Activated CD4-positive, alpha-beta T cell treated with anti-CD3 and anti-CD28 coated beads, Interleukin-2, amount 50 U/mL, for 48 hours (primary cell): Measurements from ENCODE around the gene EMD.
"Not testable (repeated sequence)": the region's sequence is repeated elsewhere in the genome, so short reads cannot be mapped to it uniquely, and the experiment has no call there.

Experiments used
- DNase-seq, 2 experiments: peaks; one replicate each; pipeline ENCODE4 v3.0.0-alpha.2; 2020

The EMD gene

DNA sequence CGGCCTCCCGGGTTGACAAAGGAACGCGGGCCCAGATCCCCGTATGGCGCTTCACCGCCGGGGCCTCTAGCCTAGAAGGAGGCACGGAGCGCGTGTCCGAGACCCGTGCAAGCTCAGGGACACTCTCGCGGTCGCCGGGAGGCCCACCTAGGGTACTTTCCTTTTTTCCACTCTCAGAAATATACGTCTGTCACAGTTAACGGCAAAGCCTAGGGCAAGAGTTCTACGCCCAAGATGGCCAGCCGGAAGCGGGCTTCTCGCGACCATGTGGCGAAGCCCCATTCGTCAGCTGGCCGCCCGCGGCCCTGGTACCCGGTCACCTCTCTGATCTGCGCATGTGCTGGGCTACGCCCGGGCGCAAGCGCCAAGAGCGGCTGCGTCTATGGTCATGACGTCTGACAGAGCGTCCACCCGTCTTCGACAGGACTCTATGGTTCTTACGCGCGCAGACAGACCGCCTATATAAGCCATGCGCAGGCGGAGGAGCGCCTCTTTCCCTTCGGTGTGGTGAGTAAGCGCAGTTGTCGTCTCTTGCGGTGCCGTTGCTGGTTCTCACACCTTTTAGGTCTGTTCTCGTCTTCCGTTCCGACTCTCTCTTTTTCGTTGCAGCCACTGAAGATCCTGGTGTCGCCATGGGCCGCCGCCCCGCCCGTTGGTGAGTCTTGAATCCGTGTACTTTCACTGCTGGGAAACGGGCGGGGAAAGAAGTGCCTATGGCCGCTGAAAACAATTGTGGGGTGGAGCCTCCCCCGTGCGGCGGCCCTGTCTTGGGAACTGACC, 19.0 kb downstream of the EMD start, which contains the start of gene RPL10:
Gene RPL10 (plus strand): TSS at position 490 of the 780 bp plus-strand sequence. CDS start 143 bp downstream, at position 633.
- peak; percentile 84 to 91 for DNase-seq

DNA sequence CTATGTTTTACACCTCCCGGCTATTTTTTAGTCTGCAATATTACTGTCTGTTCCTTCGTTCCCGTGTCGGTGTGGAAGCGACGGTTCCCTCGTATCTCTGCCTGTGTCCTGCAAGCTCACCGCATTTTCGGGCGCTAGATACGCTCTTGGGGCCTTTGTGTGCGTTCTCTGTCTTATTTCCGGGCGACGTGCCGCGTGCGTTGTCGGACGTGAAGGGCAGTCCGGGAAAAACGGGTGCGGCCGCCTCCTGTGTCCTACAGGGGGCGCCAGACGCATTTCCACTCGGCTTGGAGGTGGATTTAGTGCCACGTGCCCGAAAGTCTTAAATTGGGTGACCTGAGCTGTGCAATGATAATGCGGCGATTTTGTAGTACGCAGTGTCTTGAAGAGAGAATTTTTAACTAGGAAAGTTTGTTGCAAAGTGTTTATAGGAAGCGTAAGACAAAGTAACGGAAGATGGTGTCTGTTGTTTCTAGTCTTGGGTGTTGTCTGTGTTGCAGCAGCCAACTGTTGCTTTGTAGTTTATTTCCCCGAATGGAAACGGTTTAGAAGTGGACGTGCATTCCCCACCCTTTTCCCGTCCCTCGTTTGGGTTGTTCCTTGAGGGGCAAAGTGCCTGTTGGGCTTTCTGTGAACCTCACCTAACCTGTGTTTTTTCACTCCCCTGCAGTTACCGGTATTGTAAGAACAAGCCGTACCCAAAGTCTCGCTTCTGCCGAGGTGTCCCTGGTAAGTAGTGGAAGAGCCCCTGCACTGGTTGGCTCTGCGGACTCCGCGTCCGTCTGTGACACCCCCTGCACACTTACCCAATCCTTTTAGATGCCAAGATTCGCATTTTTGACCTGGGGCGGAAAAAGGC, 19.8 kb downstream of the EMD start:
- DNase-seq = peak; percentile 78 to 85

DNA sequence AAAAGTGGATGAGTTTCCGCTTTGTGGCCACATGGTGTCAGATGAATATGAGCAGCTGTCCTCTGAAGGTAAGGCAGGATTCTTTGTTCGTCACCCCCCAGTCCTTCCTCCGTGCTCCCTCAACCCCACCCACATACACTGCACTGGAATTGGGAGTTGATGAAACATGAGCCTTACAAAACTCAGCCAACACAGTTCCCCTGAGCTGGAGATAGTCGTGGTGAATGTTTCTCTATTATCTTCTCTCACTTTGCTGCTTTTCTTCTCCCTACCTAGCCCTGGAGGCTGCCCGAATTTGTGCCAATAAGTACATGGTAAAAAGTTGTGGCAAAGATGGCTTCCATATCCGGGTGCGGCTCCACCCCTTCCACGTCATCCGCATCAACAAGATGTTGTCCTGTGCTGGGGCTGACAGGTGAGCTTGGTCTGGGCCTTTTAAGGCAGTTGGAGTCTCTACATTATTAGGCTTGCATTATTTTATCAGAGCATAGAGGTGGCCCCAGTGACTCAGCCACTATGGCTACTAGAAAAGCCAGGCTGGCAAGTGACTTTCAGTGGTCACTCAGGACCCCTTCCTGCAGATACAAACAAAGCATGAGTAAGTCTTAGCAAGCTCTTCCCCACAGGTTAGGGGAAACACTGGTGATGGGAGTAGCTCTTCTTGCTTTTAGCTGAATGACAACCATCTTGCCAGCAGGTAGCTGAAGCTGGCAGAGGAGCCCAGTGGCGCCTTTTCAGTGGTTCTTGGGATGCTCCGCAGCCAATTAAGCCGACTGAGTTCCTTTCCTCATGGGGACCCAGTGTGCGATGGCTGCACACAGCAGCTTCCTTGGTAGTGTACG, 20.7 kb downstream of the EMD start:
- DNase-seq = peak; percentile 38 to 46

DNA sequence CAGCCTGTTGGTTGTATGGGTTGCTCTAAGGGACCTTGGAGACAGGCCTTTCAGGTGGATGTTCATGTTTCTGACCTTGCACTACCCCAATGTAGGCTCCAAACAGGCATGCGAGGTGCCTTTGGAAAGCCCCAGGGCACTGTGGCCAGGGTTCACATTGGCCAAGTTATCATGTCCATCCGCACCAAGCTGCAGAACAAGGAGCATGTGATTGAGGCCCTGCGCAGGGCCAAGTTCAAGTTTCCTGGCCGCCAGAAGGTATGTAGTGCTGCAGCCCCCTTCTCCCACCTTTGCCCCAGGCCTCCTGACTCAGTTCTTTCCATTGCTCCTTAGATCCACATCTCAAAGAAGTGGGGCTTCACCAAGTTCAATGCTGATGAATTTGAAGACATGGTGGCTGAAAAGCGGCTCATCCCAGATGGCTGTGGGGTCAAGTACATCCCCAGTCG, 21.3 kb downstream of the EMD start:
- DNase-seq = not testable (repeated sequence)

DNA sequence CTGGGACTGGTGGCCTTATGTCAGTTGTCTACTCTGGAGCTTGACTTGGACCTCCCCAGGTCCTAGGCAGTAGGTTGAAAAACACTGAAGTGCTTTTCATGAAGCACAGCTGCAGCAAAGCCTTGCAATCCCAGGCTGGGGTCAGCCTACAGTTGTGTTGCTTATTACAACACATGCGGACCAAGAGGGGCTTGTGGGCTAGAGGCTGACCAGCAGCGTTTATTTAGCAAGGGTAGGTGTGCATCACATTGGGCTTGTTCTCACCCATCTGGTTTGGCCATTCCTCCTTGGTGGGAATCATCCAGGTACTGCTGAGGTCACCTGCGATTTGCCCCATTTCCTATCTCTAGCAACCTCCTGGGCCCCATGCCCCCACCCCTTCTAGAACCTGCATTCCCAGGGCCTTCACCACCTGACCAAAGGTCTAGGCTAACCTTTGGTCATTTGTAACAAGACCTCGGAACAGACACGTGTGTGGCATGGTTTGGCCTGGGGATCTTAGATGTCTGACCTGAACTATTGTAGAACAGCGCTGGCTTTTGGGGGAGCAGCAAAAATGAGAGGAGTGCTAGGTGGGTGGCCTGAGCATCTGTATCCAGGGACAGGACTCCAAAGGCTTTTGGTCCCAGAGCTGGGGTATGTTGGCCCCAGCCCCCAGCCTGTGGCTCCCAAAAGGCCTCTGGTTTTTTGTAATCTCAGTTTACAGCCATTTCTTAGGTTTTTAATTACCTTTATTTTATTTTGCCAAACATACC, 22.1 kb downstream of the EMD start:
- peak; percentile 40 to 41 for DNase-seq

DNA sequence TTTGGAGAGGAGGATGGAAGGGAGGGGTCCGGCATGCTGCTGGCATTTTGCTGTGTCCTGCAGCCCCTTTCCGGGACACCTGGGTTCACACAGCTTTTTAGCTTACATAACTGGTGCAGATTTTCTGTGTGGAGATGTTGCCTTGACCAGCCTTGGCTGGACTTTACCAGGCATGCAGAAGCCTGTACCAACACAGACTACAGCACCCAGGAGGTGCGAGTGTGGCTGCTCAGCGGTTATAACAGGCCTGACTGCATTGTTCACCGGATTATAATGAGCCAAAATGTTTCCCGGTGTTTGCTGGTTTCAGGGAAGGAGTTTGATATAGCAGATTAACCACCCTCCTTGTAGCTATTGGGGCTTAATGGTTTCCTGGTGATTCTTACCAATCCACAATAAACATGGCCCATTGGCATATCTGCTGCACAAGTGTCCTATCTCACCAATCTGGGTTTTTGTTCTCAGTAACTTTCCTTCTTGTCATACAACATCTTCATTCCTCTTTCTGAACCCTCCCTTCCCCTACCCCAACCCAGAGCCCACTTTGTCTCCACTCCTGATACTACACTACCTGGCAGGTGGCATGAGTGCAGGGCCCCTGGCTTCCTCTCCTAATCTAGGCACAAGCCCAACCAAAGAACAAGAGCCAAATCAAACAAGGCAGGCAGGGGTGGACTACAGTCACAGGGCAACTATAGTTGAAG, 23.0 kb downstream of the EMD start:
- peak in 1 of 2 experiments; percentile 16 for DNase-seq

DNA sequence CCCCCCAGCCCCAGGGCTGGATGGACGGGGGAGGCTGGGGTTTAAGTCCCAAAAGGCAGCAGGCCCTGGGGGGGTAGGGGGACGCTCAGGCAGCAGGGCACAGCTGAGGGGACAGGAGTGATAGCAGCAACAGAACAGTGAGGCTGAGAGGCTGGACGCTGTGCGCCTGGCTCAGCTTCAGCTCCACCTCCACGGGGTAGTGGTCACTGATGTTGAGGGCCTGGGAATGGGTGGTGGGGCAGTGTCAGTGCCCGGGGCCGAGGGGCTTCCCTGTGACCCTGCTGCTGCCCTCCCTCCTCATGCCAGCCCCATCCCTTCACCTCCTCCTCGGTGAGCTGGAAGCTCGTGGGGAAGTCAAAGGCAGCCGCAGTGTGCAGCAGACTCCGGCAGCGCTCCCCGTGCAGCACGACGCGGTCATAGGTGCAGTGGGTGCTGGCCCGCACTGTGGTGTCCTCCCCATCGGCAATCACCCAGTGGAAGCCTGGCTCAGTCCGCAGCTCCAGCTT, 23.6 kb downstream of the EMD start:
- no peak for DNase-seq

DNA sequence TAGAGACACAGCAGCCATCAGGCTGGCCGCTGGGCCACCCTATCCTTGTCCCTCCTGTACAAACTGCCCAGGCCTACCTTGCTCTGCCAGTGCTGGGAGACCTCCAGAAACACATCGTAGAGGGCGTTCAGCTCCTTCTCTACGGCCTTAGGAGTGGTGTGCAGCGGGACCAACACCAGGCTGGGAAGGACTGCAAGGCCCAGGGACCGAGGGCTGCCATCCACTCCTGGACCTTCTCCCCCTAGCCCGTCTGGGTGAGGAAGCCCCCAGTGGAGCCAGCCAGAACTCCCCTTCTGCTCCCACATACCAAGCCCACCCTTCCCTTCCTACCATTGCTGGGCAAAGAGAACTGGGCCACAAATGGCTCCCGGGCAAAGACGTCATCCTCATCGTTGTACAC, 24.1 kb downstream of the EMD start:
- DNase-seq = no peak

DNA sequence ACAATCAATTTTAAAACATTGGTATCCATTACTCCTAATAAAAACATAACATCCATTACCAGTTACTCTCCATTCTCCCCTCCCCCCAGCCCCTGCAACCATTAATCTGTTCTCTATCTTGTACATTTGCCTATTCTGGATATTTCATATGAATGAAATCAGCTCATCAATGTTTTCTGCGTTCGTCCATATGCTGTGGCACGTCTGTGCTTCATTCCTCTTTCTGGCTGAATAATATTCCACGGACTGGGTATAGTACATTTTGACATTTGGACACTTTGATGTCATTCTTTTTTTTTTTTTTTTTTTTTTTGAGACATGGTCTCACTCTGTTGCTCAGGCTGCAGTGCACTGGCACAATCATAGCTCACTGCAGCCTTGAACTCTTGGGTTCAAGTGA, 24.8 kb downstream of the EMD start:
- no peak for DNase-seq

DNA sequence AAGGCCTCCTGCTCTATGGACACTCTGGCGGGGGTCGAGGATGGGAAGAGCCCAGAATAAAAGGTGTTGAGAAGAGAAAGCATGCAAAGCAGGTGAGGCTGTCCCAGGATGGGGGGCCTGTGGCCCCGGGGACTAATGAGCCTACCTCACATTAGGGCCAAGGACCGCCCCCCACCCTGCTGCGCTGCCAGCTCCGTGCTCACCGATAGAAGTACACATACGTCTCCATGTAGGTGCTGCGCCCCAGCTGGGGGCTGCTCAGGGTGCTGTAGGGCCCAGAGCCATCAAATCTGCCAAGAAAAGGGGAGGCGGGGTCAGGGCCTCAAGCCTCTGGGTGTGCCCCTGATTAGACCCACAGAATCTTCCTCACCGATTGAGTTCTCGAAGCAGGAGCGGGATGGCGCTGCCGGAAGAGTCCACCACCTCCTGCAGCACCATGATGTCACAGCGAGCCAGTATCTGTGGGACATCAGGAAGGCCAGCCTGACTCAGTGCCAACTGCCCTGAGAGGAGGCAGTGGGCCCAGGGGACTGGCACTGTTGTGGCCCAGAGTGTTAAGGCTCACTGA, 25.6 kb downstream of the EMD start:
- no peak for DNase-seq

DNA sequence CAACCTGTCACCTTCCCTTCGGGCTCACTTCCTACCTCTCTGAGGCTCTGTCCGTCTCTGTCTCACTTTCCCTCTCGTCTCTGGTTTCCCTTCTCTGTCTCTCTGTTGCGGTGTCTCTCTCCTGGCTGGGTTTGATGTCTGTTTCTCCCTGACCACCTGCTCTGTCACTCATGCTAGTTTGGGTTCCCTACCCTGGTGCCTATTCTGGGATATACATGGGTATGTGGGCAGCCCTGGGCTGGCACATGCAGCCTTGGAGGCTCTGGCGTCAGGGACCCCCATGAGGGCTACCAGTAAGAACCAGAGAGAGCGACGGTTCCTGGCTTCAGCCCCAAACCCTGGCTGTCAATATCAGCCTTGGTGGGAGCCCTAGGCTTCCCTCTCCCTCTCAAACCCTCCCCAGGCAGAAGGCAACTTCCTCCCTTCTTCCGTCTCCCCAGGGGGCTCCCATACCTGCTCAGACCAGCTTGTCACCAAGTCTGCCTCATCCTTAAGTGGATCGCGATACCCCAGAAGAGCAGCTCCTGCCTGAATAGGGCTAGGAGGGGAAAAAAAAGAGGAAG, 29.6 kb downstream of the EMD start:
- no peak for DNase-seq

DNA sequence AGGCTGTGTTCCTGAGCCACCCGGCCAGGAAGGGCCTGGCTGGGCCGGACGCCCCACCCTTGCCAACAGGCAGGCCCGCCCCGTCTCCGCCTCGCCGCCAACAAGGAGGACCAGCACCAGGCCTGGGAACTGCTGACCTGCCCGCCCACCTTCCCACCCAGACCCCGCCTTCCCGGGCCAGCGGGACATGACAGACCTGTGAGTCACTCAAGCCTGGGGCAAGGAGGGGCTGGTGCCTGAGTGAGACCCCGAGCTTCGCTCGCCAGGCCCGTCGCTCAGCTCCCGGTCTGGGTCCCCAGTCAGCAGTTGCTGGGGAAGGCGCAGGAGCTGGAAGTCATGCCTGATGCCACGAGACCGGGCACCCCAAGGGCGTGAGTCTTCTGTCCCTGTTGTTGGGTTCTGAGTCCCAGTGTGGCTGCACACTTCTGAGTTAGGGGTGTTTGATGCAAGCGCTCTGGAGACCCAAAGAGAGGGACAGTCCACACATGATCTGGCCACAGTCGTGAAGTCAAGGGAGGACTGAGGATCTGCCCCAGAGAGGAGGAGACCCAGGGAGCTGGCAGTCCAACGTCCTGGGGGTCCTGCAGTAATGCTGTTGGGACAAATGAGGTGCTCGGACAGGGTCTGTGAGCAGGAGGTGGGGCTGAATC, 30.3 kb downstream of the EMD start, which contains the start of gene DNASE1L1:
Gene DNASE1L1 (minus strand): TSS at position 33 of the 650 bp plus-strand sequence. CDS start 3,686 bp downstream, outside the sequence.
- DNase-seq = peak in 1 of 2 experiments; percentile 49

DNA sequence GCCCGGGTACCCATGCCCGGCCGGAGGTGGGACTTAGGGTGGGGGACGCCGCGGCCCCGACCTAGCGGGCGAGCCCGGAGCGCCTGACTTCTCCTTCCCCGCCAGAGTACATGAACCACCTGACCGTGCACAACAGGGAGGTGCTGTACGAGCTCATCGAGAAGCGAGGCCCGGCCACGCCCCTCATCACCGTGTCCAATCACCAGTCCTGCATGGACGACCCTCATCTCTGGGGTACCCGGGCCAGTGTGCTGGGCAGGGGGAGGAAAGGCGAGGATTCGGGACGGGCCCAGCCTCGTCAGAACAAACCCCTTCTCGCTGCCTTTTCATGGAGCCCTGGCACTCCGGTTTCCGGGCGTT, 32.9 kb downstream of the EMD start:
- DNase-seq = peak; percentile 65 to 73

DNA sequence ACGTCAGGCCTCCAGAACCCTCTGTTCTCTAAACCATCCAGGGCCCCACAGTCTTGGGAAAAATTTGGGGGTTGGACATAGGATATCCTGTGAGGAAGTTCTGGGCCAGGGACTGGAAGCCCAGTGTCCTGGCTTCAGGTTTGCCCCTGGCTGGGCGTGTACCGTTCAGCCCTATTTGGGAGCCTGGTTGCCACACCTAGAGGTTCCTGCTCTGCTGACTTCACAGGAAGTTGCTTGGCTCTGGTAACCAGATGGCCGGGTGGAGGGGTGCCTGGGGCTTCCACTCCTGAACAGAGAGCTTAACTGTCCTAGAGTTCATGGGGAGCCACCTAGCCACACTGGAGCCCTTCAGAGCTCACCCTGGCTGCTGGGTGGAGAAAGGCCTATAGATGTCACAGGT, 33.4 kb downstream of the EMD start:
- DNase-seq = peak in 1 of 2 experiments; percentile 32

DNA sequence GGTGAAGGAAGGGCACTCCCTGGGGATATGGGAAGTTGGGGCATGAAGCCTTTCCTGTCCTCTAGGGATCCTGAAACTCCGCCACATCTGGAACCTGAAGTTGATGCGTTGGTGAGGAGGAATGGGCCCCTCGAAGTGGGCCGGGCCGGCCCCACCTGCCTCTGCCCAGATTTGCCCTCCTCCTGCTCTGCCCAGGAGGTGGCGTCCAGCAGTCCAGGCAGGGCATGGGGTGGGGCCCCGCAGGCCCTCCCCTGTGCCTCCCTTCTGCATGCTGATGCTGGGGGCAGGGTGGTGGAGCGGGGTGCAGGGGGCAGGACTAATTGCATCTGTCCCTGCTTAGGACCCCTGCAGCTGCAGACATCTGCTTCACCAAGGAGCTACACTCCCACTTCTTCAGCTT, 34.0 kb downstream of the EMD start:
- DNase-seq = no peak

DNA sequence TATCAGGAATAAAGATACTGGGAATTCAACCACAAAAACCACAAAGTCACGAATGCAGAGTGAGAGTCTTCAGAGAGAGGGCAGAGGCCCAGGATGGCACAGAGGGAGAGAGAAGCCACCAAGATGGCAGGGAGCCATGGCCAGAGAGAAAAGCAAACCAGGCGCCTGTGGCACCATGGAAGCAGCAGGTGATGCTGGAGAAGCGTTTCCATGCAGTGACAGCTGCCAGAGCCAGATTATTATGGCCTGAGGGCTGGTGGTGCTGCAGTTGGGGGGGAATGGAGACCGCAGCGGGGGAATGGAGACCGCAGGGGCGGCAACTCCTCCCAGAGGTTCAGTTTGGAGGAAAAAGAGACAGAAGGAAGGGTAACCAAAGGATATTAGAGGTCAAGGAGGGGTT, 38.1 kb downstream of the EMD start:
- DNase-seq = no peak

DNA sequence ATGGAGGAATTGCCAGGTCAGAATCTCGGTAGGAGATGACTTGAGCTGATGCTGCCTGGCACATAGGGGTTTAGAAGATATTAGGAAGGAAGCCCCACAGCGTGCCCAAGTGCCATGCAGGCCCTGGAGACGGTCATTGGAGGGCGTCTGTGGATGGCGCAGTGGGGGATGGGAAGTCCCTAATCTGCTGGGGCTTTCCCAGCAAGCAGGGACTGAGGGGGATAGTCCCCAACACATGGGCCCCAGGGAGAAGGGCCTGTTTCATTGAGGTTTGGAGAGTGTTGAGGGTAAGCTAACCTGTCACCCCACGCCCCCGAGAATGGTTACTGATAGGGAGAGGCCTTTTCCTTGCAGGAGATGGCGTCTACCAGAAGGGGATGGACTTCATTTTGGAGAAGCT, 40.1 kb downstream of the EMD start:
- no peak for DNase-seq

DNA sequence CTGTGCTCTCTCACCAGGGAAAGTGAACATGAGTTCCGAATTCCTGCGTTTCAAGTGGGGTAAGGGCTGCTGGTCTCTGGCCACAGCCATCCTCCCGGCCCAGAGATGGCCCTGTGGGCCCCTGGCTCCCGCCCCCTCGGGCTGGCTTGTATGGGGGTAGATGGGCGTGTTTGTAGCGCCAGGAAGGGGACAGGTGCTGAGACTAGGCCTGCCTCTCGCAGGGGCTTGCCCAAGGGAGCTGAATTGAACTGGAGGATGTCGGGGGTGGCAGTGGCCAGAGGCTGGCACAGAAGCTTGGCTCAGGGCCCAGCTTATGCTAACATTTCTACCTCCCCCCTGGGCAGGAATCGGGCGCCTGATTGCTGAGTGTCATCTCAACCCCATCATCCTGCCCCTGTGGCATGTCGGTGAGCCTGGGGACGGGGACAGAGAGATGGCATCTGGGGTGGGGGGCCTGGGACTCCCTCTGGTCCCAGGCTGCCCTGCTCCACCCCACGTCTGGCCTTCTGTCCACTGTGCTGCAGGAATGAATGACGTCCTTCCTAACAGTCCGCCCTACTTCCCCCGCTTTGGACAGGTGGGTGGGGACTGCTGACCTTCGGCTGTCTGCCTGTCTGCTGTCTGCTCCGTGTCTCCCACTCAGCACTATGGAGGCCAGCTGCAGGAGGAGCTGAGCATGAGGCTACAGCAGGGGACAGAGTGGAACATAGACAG, 40.8 kb downstream of the EMD start:
- DNase-seq = no peak

DNA sequence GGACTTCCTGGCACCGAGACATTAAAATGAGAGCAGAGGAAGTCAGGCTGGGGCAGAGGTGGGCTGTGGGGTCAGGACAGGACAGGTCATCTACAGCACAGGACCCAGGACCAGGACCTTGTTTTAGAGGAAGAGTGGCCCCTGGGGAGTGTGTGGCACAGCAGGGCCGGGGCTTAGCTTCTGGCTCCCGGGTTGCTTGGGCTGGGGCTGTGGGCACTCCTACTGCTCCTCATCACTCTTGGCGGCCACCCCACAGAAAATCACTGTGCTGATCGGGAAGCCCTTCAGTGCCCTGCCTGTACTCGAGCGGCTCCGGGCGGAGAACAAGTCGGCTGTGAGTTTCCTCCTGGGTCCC, 41.3 kb downstream of the EMD start:
- no peak for DNase-seq
